Measurements from ENCODE around the gene MOSPD2.

The MOSPD2 gene

GRCh38 chrX:14964500-14964899, 91.3 kb downstream of the MOSPD2 start:
- in situ Hi-C loops (cut with MboI; ENCODE audit: low pct_unique_long_range_greater_than_20kb, low sequenced_read_pairs, unreplicated experiment) = no loop called here

More at GRCh38 chrX:14964500-14964899, 91.3 kb downstream of the MOSPD2 start:
- TF ChIP-seq CTCF (IDR thresholded peaks at IDR 0.05; ENCODE audit: extremely low read depth, insufficient read depth, missing control alignments) = no peak
- no peak for DNase-seq (ENCODE audit: low spot score)
